Measurements from ENCODE around the gene SYTL5. TPM values are rescaled to one million over a fixed set of nuclear protein-coding genes. Genes with fewer than 3 reads are reported as not detected.
A peak's percentile ranks its signal among the peaks of the same experiment; 100 is the strongest.
"Not testable (repeated sequence)": the region's sequence is repeated elsewhere in the genome, so short reads cannot be mapped to it uniquely, and the experiment has no call there.

Gene SYTL5
- 0.32 and 0.46 TPM in 2 replicates for total RNA-seq (2014; rRNA removed)
- polyA plus RNA-seq (2012) = 0.30 TPM

GRCh38 chrX:38006291-38006690 lies at the start of gene SYTL5:
SYTL5 (plus strand) TSS chrX:38006553; CDS start chrX:38033890, 27,337 bp downstream.
- DNase-seq (ENCODE audit: low read depth) = no peak

GRCh38 chrX:37958525-37959211 lies 47.7 kb upstream of the SYTL5 start:
- peak; percentile 74 for DNase-seq (ENCODE audit: low read depth)

- no peak for DNase-seq (ENCODE audit: low read depth)
Measured at GRCh38 chrX:37959212-37960021, 46.9 kb upstream of the SYTL5 start.

GRCh38 chrX:37961118-37961517 lies 45.2 kb upstream of the SYTL5 start:
- no peak for DNase-seq (ENCODE audit: low read depth)

GRCh38 chrX:37967714-37968113 lies 38.6 kb upstream of the SYTL5 start:
- no peak for DNase-seq (ENCODE audit: low read depth)

GRCh38 chrX:37975421-37975820 lies 30.9 kb upstream of the SYTL5 start:
- DNase-seq (ENCODE audit: low read depth) = no peak

GRCh38 chrX:37976153-37976552 lies 30.2 kb upstream of the SYTL5 start:
- DNase-seq (ENCODE audit: low read depth) = peak; percentile 24

- no peak for DNase-seq (ENCODE audit: low read depth)
Measured at GRCh38 chrX:37984880-37985279, 21.5 kb upstream of the SYTL5 start.

GRCh38 chrX:37986893-37987292 lies 19.5 kb upstream of the SYTL5 start:
- DNase-seq (ENCODE audit: low read depth) = peak; percentile 32

GRCh38 chrX:37989304-37989703 lies 17.0 kb upstream of the SYTL5 start:
- DNase-seq (ENCODE audit: low read depth) = no peak

GRCh38 chrX:37991303-37991702 lies 15.1 kb upstream of the SYTL5 start:
- DNase-seq (ENCODE audit: low read depth) = not testable (repeated sequence)

GRCh38 chrX:37993176-37993575 lies 13.2 kb upstream of the SYTL5 start:
- no peak for DNase-seq (ENCODE audit: low read depth)

- DNase-seq (ENCODE audit: low read depth) = no peak
Measured at GRCh38 chrX:37993837-37994619, 12.3 kb upstream of the SYTL5 start.

GRCh38 chrX:37995428-37995827 lies 10.9 kb upstream of the SYTL5 start:
- DNase-seq (ENCODE audit: low read depth) = no peak

GRCh38 chrX:37997096-37997495 lies 9.3 kb upstream of the SYTL5 start:
- DNase-seq (ENCODE audit: low read depth) = no peak

GRCh38 chrX:37998586-37999262 lies 7.6 kb upstream of the SYTL5 start:
- DNase-seq (ENCODE audit: low read depth) = peak; percentile 70

GRCh38 chrX:38000706-38001105 lies 5.6 kb upstream of the SYTL5 start:
- no peak for DNase-seq (ENCODE audit: low read depth)

- DNase-seq (ENCODE audit: low read depth) = peak; percentile 51
Measured at GRCh38 chrX:38004046-38004445, 2.3 kb upstream of the SYTL5 start.

GRCh38 chrX:38006778-38007177 lies 425 bp downstream of the SYTL5 start:
- DNase-seq (ENCODE audit: low read depth) = no peak

- DNase-seq (ENCODE audit: low read depth) = no peak
Measured at GRCh38 chrX:38008658-38009057, 2.3 kb downstream of the SYTL5 start.

GRCh38 chrX:38009641-38010040 lies 3.3 kb downstream of the SYTL5 start:
- DNase-seq (ENCODE audit: low read depth) = no peak

All from LHCN-M2 (cell line).